ENCODE measurements around the gene BCAS3. TPM values are rescaled to one million over a fixed set of nuclear protein-coding genes. Genes with fewer than 3 reads are reported as not detected.

The BCAS3 gene
- total RNA-seq, 4 donors from 2014 or later: 41.0 to 81.4 (median 45.6) TPM

DNA sequence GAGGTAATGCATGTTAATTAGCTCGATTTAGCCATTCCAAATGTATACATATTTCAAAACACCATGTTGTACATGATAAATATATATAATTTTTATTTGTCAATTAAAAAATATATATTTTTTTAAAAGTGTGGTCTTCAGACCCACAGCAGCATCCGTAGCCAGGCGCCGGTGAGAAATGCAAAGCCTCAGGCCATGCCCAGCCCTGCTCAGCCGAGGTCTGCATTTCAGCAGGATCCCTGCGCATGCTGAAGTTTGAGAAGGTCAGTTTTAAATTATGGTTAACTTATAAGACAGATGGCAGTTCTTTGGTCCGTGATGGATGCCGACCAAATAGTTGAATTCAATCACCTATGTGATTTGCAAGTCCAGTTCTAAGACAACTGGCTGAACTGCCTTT is 694.0 kb downstream of the BCAS3 start:
- Histone ChIP-seq H3K4me3 (no peak overlapping the region), H3K27me3 (no peaks in the 10 kb centered on the region), H3K36me3 (peaks cover 9% of the 10 kb centered on the region), H3K27ac (no peak overlapping the region), H3K9me3 (no peaks in the 10 kb centered on the region), H3K4me1 (no peaks in the 10 kb centered on the region)
- TF ChIP-seq EP300 (IDR thresholded peaks at IDR 0.05): no peak
- TF ChIP-seq, protein P1, sequence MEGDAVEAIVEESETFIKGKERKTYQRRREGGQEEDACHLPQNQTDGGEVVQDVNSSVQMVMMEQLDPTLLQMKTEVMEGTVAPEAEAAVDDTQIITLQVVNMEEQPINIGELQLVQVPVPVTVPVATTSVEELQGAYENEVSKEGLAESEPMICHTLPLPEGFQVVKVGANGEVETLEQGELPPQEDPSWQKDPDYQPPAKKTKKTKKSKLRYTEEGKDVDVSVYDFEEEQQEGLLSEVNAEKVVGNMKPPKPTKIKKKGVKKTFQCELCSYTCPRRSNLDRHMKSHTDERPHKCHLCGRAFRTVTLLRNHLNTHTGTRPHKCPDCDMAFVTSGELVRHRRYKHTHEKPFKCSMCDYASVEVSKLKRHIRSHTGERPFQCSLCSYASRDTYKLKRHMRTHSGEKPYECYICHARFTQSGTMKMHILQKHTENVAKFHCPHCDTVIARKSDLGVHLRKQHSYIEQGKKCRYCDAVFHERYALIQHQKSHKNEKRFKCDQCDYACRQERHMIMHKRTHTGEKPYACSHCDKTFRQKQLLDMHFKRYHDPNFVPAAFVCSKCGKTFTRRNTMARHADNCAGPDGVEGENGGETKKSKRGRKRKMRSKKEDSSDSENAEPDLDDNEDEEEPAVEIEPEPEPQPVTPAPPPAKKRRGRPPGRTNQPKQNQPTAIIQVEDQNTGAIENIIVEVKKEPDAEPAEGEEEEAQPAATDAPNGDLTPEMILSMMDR (IDR thresholded peaks at IDR 0.05): no peak
- 94% methylated on average over 8 of the region's 8 CpGs for WGBS
- no peak for DNase-seq (ENCODE audit: low spot score in 2 of 2)

DNA sequence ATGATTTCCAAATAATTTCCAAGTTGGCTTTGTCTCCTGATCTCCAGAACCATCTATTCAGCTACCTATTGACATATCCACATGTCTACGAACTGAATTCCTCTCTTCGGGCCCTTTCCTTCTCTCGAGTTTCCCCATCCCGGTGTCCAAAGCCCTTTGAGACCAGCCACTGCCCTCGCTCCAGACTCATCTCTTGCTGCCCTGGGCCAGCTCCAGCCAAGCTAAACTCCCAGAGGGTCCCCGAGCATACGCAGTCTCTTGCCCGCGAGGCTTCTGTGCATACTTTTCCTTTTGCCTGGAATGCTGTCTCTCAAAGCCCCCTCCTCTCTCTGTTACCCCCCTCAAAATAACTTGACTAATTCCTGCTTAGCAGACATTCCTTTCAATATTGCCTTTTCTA is 694.8 kb downstream of the BCAS3 start:
- WGBS: 85% methylated on average over 9 of the region's 9 CpGs
- no peak overlapping the region for H3K4me3 ChIP-seq
- no peak overlapping the region for H3K27ac ChIP-seq
- H3K27me3 ChIP-seq: no peaks in the 10 kb centered on the region
- H3K36me3 ChIP-seq: peaks cover 9% of the 10 kb centered on the region
- H3K9me3 ChIP-seq: no peaks in the 10 kb centered on the region
- no peak for DNase-seq (ENCODE audit: low spot score in 2 of 2)
- H3K4me1 ChIP-seq: no peaks in the 10 kb centered on the region
- TF ChIP-seq EP300 (IDR thresholded peaks at IDR 0.05) (no peak), POLR2A (IDR thresholded peaks at IDR 0.05) (no peak), POLR2AphosphoS5 (IDR thresholded peaks at IDR 0.05) (no peak)
- TF ChIP-seq, protein P1 (IDR thresholded peaks at IDR 0.05): no peak

DNA sequence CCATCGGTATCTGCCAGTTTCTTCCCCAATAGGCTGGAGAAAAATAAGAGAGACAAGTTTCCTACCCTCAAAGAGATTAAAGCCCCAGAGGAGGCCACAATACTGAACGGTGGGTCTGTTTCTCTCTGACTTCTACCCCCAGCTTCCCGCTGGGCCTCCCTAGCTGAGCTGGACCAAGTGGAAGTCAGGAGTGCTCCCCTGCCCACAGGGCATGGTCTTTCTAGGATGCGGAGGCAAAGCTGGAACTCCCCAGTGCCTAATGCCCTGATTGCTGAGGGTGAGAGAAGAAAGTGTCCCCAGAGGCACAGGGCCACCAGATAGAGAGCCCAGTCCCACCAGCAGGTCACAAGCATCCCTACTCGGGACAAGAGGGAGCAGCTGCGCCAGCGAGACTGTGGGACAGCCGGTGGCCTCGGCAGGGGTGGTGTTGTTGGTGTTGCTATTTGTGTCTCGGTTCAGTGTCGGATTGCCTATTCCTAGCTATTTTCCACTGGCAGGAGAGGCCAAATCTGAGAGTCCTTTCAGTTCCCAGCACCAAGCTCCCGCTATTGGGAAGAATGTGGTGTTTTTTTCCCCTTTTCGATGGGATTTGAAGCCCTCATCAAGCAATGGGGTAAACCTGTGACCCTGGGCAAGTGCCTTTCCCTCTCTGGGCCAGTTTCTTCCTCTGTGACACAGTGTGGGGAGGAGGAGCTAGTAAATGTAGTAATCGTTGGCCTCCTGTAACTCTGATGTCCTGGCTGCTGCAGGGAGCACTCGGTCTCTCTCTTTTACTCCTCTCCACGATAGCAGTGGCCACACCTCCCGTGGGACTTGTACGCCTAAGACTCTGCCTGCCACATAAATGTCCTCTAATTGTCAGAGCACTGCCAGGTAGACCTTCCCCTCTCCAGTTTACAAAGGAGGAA is 699.5 kb downstream of the BCAS3 start:
- Histone ChIP-seq H3K27ac (no peak overlapping the region), H3K27me3 (no peaks in the 10 kb centered on the region), H3K36me3 (no peaks in the 10 kb centered on the region), H3K9me3 (no peaks in the 10 kb centered on the region), H3K4me1 (no peaks in the 10 kb centered on the region), H3K4me3 (no peak overlapping the region)
- no peak for DNase-seq (ENCODE audit: low spot score in 2 of 2)
- WGBS: 87% methylated on average over 12 of the region's 18 CpGs
- TF ChIP-seq POLR2A (IDR thresholded peaks at IDR 0.05) (no peak), POLR2AphosphoS5 (IDR thresholded peaks at IDR 0.05) (no peak), EP300 (IDR thresholded peaks at IDR 0.05) (no peak)
- TF ChIP-seq, protein P1 (IDR thresholded peaks at IDR 0.05): no peak

GRCh38 chr17:61378658-61379456 is 701.2 kb downstream of the BCAS3 start:
- Histone ChIP-seq H3K4me3 (no peak overlapping the region), H3K4me1 (no peaks in the 10 kb centered on the region), H3K9me3 (no peaks in the 10 kb centered on the region), H3K27me3 (no peaks in the 10 kb centered on the region), H3K27ac (no peak overlapping the region), H3K36me3 (no peaks in the 10 kb centered on the region)
- 85% methylated on average over 8 of the region's 8 CpGs for WGBS
- TF ChIP-seq POLR2AphosphoS5 (IDR thresholded peaks at IDR 0.05) (no peak), POLR2A (IDR thresholded peaks at IDR 0.05) (no peak), EP300 (IDR thresholded peaks at IDR 0.05) (no peak)
- TF ChIP-seq, protein P1 (IDR thresholded peaks at IDR 0.05): no peak
- DNase-seq (ENCODE audit: low spot score in 2 of 2): no peak
